ENCODE results near the gene STON1.
A peak's percentile ranks its signal among the peaks of the same experiment; 100 is the strongest.

STON1 gene

GRCh38 chr2:48529194-48529593, 760 bp upstream of the STON1 start:
- H3K4me3 ChIP-seq (ENCODE audit: low read depth in 1 of 2, low read length in 1 of 2) = no peak overlapping the region
- no peak for TF ChIP-seq CTCF (IDR thresholded peaks at IDR 0.05)
- H3K4me1 ChIP-seq (ENCODE audit: control insufficient read depth in 1 of 2, insufficient read depth in 1 of 2, low read depth in 1 of 2, low read length in 1 of 2) = peaks cover 0 to 14% of the 10 kb centered on the region in 2 experiments
- no peaks in the 10 kb centered on the region for H3K9me3 ChIP-seq
- peaks cover 22% of the 10 kb centered on the region for H3K36me3 ChIP-seq
- H3K27me3 ChIP-seq = peaks cover 43% of the 10 kb centered on the region
- no peak overlapping the region for H3K27ac ChIP-seq

GRCh38 chr2:48529676-48530032, 300 bp upstream of the STON1 start:
- Histone ChIP-seq H3K4me3 (ENCODE audit: low read depth in 1 of 2, low read length in 1 of 2) (peak overlapping the region in 1 of 2 experiments; percentile 60), H3K4me1 (ENCODE audit: control insufficient read depth in 1 of 2, insufficient read depth in 1 of 2, low read depth in 1 of 2, low read length in 1 of 2) (peaks cover 0 to 14% of the 10 kb centered on the region in 2 experiments), H3K9me3 (no peaks in the 10 kb centered on the region), H3K27me3 (peaks cover 43% of the 10 kb centered on the region), H3K27ac (no peak overlapping the region), H3K36me3 (peaks cover 22% of the 10 kb centered on the region)
- TF ChIP-seq CTCF (IDR thresholded peaks at IDR 0.05) = no peak

- TF ChIP-seq CTCF (IDR thresholded peaks at IDR 0.05) = no peak
- Histone ChIP-seq H3K27me3 (peaks cover 43% of the 10 kb centered on the region), H3K4me1 (ENCODE audit: control insufficient read depth in 1 of 2, insufficient read depth in 1 of 2, low read depth in 1 of 2, low read length in 1 of 2) (peaks cover 0 to 14% of the 10 kb centered on the region in 2 experiments), H3K27ac (no peak overlapping the region), H3K4me3 (ENCODE audit: low read depth in 1 of 2, low read length in 1 of 2) (no peak overlapping the region), H3K9me3 (no peaks in the 10 kb centered on the region), H3K36me3 (peaks cover 15% of the 10 kb centered on the region)
These were observed 1.2 kb downstream of the STON1 start for GRCh38 chr2:48531141-48531648.

GRCh38 chr2:48532174-48532573, 2.2 kb downstream of the STON1 start:
- no peak overlapping the region for H3K27ac ChIP-seq
- no peak for TF ChIP-seq CTCF (IDR thresholded peaks at IDR 0.05)
- H3K27me3 ChIP-seq = peaks cover 43% of the 10 kb centered on the region
- H3K9me3 ChIP-seq = no peaks in the 10 kb centered on the region
- H3K4me1 ChIP-seq (ENCODE audit: control insufficient read depth in 1 of 2, insufficient read depth in 1 of 2, low read depth in 1 of 2, low read length in 1 of 2) = peaks cover 0 to 14% of the 10 kb centered on the region in 2 experiments
- peaks cover 9% of the 10 kb centered on the region for H3K36me3 ChIP-seq
- no peak overlapping the region for H3K4me3 ChIP-seq (ENCODE audit: low read depth in 1 of 2, low read length in 1 of 2)

GRCh38 chr2:48532824-48533223, 2.9 kb downstream of the STON1 start:
- Histone ChIP-seq H3K36me3 (peaks cover 3% of the 10 kb centered on the region), H3K9me3 (no peaks in the 10 kb centered on the region), H3K4me1 (ENCODE audit: control insufficient read depth in 1 of 2, insufficient read depth in 1 of 2, low read depth in 1 of 2, low read length in 1 of 2) (peaks cover 0 to 14% of the 10 kb centered on the region in 2 experiments), H3K4me3 (ENCODE audit: low read depth in 1 of 2, low read length in 1 of 2) (no peak overlapping the region), H3K27me3 (peaks cover 43% of the 10 kb centered on the region), H3K27ac (no peak overlapping the region)
- TF ChIP-seq CTCF (IDR thresholded peaks at IDR 0.05) = no peak

- Histone ChIP-seq H3K4me3 (ENCODE audit: low read depth in 1 of 2, low read length in 1 of 2) (no peak overlapping the region), H3K27me3 (peaks cover 24% of the 10 kb centered on the region), H3K36me3 (no peaks in the 10 kb centered on the region), H3K27ac (no peak overlapping the region), H3K4me1 (ENCODE audit: control insufficient read depth in 1 of 2, insufficient read depth in 1 of 2, low read depth in 1 of 2, low read length in 1 of 2) (peaks cover 0 to 11% of the 10 kb centered on the region in 2 experiments), H3K9me3 (no peaks in the 10 kb centered on the region)
- no peak for TF ChIP-seq CTCF (IDR thresholded peaks at IDR 0.05)
These were observed 4.8 kb downstream of the STON1 start for GRCh38 chr2:48534781-48535180.

All from neutrophil (primary cell).